ENCODE measurements around the gene C19orf44.
"Not testable (repeated sequence)": the region's sequence is repeated elsewhere in the genome, so short reads cannot be mapped to it uniquely, and the experiment has no call there.

C19orf44 gene

GRCh38 chr19:16541526-16542044 lies 45.4 kb downstream of the C19orf44 start:
- DNase-seq, result no peak

DNA sequence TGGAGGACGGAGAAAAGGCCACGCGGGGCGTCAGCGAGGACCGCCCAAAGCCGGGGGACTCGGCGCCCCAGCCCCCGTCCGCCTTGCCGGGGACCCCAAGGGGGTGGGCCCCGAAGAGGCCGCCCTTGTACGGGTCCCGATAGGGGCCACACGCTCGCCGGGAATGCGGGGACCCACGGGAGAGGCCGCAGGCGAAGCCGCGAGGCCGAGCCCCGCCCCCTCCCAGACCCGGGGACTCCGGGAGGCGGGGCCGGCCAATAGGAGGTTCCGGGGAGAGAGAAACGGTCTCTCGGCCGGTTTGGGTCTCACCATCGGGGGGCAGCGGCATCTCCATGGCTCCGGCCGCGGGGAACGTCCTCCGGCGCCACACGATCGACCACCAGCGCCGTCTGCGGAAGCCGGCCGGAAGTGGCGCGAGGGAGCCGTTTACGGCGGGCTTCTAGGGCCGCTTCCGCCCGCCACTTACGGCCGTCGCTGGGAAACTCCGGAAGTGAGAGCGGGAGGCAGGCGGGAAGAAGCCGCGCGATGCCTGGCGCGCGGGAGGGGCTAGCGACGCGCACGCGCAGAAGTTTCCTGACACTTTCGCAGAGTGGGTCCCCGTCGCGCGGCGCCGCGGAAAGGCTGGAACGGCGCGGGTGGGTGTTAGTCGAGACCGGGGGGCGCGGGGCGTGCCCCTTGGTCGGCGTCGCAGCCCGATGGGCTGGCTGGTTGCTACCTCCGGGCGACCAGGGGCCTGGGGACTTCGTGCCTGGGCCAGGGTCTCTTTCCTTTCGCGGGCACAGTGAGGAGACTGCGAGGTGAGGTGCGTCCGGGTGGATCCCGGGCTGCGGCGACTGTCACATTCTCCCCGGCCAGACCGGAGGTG lies 46.1 kb downstream of the C19orf44 start, which contains the start of gene CHERP:
Gene CHERP, minus strand, starts transcription at position 393 of the 865 bp plus-strand sequence. Its CDS starts 59 bp downstream, at position 334.
- DNase-seq, result peak; percentile 84

GRCh38 chr19:16542910-16543472 lies 46.8 kb downstream of the C19orf44 start:
- no peak for DNase-seq

- DNase-seq, result not testable (repeated sequence)
These were observed 47.5 kb downstream of the C19orf44 start for GRCh38 chr19:16543734-16544133.

DNA sequence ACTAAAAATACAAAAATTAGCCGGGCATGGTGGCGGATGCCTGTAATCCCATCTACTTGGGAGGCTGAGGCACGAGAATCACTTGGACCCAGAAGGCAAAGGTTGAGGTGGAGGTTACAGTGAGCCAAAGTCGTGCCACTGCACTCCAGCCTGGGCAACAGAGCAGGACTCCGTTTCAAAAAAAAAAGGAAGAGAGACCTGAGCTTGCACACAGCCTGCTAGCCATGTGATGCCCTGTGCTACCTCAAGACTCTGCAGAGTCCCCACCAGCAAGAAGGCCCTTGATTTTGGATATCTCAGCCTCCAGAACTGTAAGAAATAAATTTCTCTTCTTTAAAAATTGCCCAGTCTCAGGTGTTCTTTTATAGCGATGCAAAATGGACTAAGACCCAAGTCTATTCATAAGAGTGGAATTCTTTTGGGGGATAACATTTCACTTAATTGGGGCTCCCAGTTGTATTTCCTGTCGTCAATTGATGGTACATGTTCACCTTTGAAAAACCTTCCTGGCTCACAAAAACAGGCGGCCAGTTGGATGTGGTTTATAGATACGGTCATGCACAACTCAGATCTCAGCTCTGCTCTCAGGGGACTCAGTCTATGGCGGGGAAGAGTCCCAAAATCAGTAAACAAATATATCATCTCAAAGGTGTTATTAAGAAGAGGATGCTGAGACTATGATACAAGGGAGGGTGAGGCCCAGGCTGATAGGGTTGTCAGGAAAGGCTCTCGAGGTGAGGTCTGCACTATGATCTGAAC lies 48.5 kb downstream of the C19orf44 start:
- no peak for DNase-seq

DNA sequence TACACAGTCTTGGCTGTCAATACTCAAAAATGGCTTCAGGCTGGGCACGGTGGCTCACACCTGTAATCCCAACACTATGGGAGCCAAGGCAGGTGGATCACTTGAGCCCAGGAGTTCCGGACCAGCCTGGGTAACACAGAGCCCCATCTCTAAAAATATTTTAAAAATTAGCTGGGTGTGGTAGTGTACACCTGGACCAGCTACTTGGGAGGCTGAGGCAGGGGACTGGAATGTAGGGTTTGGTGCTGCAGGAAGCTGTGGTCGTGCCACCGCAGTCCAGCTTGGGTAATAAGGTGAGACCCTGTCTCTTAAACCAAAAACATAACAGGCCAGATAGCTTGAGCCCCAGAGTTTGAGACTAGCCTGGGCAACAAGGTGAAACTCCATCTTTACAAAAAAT lies 52.8 kb downstream of the C19orf44 start:
- DNase-seq, result no peak

DNA sequence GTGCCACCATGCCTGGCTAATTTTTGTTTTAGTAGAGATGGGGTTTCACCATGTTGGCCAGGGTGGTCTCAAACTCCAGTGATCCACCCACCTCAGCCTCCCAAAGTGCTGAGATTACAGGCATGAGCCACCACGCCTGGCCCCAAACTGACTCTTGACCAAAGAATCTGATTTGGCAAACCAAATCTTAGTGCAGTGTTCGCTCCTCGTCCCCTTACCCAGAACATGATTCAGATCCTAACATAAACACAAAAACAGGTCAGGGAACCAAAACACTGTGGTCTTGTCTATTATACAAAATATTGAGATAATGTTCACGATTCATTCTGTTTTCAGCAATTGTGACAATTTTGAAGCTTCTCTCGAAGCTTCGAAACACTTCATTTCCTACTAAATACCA lies 55.7 kb downstream of the C19orf44 start:
- DNase-seq, result not testable (repeated sequence)

GRCh38 chr19:16554776-16555175 lies 58.6 kb downstream of the C19orf44 start:
- DNase-seq, result no peak

DNA sequence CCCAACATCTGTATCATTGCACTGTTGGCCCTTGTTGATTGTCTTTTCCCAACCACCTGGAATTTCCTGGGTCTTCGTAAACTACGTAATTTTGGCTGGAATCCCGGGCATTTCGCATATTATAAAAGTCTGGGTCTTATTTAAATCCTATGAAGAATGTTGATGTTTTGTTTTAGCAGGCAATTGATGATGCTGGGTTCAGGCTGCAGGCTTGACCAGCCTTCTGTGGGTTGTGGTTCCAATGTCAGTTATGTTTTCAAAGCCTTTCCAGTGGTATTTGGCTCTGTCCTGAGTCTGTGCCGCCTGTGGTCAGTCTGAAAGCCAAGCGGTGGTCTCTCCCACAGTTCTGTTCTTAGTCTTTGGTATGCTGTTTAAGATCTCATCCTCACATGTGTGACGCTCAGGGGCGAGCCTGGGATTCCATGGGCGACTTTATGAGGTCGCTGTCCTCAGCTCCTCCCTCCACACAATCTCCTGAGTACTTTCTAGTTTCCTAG lies 63.6 kb downstream of the C19orf44 start:
- no peak for DNase-seq

DNA sequence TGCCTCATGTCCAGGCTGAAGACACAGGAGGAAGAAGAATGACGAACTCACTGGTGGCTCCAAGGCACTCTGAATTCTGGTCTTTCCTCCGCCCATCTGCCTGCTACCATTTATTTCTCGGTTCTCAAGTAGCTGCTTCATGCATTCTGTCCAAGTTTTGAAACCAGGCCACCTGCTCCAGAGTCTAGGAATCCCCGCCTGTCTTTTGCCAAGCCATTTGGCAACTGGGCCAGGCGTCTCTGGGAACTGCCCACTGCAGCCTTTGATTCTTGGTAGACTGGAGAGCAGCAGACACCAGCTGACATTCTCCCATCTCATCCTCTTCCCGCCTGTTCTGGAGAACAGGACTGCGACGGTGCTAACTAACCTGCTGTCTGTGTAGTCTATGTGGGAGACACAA lies 65.2 kb downstream of the C19orf44 start:
- no peak for DNase-seq

GRCh38 chr19:16562608-16563025 lies 66.4 kb downstream of the C19orf44 start:
- no peak for DNase-seq

GRCh38 chr19:16564842-16565241 lies 68.6 kb downstream of the C19orf44 start:
- DNase-seq, result no peak

- no peak for DNase-seq
These were observed 70.0 kb downstream of the C19orf44 start for GRCh38 chr19:16566161-16566560.

DNA sequence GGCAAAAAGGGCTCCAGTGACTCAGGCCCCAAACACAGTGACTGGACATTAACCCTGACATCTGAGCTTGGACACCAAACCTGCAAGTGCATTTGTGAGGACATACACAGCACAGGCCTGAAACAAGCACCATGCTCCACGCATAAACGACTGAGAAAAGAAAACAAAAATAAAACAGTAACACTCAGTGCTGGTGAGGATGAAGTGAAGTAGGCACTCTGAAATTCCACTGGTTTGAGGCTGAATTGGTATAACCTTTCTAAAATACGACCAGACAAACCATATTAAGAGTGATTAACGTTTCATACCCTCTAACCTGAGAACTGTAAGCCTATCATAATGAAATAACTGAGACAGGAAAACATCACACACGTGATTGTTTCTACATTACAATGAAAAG lies 70.5 kb downstream of the C19orf44 start:
- no peak for DNase-seq

GRCh38 chr19:16569609-16570320 lies 73.6 kb downstream of the C19orf44 start:
- DNase-seq, result no peak

Data from kidney glomerular epithelial cell (primary cell).